Loucy (cell line): ENCODE measurements around the gene DYNLT3.

Experiments
- CTCF ChIP-seq: fragments of 200-600 bp; sonication (generic); conservative IDR thresholded peaks from 2 replicates; pipeline ENCODE4 v1.5.1; 2014; ENCODE audit warnings: mild to moderate bottlenecking, antibody characterized with exemption, low read length
- EZH2phosphoT487 ChIP-seq: fragments of 200-600 bp; IDR thresholded peaks from 2 replicates; pipeline ENCODE4 v1.6.1; 2018; ENCODE audit warnings: antibody characterized with exemption, mild to moderate bottlenecking, moderate library complexity, borderline replicate concordance

DNA sequence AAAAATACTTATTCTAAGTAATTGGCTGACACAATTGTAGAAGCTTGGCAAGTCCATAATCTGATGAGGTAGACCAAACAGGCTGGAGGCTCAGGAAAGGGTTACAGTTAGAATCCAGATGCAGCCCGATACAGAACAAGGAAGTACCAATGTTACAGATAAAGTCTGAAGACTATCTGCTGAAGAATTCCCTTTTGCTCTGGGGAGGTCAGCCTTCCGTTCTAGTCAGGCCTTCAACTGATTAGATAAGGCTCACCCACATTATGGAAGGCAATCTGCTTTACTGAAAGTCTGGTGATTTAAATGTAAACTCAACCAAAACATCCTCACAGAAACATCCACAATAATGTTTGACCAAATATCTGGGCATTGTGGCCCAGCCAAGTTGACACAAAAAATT lies 7.4 kb upstream of the DYNLT3 start:
- TF ChIP-seq CTCF (no peak), EZH2phosphoT487 (no peak)
